DMS 273 (cell line): Measurements from ENCODE around the gene LGALS9C.
"Not testable (repeated sequence)": the region's sequence is repeated elsewhere in the genome, so short reads cannot be mapped to it uniquely, and the experiment has no call there.

Experiments used
- DNase-seq: peaks from one replicate; lab custom pipeline; 2025; ENCODE audit not compliant: unreplicated experiment; lab: John Stamatoyannopoulos, UW

LGALS9C gene

GRCh38 chr17:18528435-18528834, 51.8 kb downstream of the LGALS9C start:
- DNase-seq, result not testable (repeated sequence)

- not testable (repeated sequence) for DNase-seq
These were observed 52.4 kb downstream of the LGALS9C start for GRCh38 chr17:18528899-18529500.

- not testable (repeated sequence) for DNase-seq
These were observed 53.8 kb downstream of the LGALS9C start for GRCh38 chr17:18530405-18530804.

GRCh38 chr17:18542234-18542633, 65.6 kb downstream of the LGALS9C start:
- not testable (repeated sequence) for DNase-seq

- DNase-seq, result not testable (repeated sequence)
These were observed 66.3 kb downstream of the LGALS9C start for GRCh38 chr17:18542907-18543306.
